Stimulated activated CD4-positive, alpha-beta T cell treated with anti-CD3 and anti-CD28 coated beads, Interleukin-4, amount 100 ng/mL, for 4 hours (primary cell): ENCODE measurements around the gene GUCA1A.
"Not testable (repeated sequence)": the region's sequence is repeated elsewhere in the genome, so short reads cannot be mapped to it uniquely, and the experiment has no call there.

Experiments used
- DNase-seq, 2 experiments: peaks; one replicate each; pipeline ENCODE4 v3.0.0-alpha.2; 2020

Gene GUCA1A

GRCh38 chr6:42177514-42178364 is 4.6 kb downstream of the GUCA1A start:
- peak in 1 of 2 experiments; percentile 5 for DNase-seq

DNA sequence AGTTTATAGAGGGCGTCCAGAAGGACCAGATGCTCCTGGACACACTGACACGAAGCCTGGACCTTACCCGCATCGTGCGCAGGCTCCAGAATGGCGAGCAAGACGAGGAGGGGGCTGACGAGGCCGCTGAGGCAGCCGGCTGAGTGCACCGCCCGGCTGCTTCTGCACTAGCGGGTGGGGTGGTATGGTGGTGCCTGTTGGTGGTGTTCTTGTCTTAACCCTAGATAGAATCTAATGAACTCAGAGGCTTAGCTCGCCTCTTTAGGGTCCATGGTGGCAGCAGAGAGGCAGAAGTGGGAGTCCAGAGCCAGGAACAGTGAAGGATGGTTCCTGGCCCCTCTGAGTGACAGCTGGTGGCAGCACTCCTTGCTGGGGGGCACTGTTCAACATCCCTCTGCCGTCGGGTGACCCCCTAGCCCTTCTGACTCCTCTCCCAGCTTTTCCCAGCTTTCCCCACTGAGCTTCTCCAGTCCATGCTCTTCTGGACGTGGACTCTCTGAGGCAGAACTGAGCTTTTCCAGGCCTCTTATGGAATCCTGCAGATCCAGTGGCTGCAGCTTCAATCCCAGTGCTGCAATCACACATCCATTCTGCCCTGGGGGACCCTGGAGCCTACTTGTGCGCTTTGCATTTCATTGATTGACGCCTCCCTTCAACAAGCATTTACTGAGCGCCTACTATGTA is 6.2 kb downstream of the GUCA1A start:
- DNase-seq = no peak

- peak in 1 of 2 experiments; percentile 8 for DNase-seq
These were observed 6.8 kb downstream of the GUCA1A start for GRCh38 chr6:42179945-42180313.

DNA sequence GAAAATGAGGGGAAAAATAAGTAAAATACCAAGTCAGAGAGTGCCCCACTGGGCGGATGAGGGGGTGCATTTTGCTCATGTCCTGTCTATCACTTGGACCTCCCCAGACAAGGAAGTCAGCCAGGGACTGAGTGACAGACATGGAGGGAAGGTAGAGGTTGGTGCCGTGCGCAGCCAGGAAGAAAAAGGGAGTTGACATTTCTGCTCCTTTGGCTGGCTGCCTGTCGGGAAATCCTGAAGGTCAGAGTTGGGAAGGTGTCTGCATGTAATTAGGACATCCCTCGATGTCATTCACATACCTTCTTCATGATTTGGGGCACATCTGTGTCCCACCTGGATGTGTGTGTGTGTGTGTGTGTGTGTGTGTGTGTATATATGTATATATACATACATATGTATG is 8.9 kb downstream of the GUCA1A start:
- DNase-seq = no peak

GRCh38 chr6:42184475-42184874 is 11.3 kb downstream of the GUCA1A start:
- no peak for DNase-seq

DNA sequence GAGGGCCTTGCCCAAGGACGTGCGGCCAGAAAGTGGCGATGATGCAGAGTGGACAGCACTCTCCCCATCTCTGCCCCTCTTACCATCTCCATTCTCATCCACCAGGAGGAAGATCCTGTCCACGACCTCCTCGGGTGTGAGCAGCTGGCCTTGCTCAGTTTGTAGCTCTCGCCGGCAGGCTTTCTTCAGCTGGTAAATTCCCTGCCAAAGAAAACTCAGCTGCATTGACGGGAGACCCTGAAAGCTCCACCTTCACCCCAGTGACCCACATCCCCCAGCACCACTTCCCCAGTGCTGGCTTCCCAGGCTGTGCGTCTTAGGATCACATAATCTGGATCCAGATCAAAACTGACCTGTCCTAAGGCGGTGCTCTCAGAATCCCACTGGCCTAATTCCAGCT is 12.4 kb downstream of the GUCA1A start:
- DNase-seq = no peak

GRCh38 chr6:42188406-42188805 is 15.2 kb downstream of the GUCA1A start:
- DNase-seq = no peak

GRCh38 chr6:42190554-42191183 is 17.5 kb downstream of the GUCA1A start:
- DNase-seq = no peak

DNA sequence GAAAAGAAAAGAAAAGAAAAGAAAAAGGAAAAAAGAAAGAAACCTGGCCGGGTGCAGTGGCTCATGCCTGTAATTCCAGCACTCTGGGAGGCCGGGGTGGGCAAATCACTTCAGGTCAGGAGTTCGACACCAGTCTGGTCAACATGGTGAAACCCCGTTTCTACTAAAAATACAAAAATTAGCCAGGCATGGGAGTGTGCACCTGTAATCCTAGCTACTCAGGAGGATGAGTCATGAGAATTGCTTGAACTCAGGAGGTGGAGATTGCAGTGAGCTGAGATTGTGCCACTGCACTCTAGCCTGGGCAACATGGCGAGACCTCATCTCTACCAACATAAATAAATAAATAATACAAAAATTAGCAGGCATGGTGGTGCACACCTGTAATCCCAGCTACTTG is 19.2 kb downstream of the GUCA1A start:
- not testable (repeated sequence) for DNase-seq

DNA sequence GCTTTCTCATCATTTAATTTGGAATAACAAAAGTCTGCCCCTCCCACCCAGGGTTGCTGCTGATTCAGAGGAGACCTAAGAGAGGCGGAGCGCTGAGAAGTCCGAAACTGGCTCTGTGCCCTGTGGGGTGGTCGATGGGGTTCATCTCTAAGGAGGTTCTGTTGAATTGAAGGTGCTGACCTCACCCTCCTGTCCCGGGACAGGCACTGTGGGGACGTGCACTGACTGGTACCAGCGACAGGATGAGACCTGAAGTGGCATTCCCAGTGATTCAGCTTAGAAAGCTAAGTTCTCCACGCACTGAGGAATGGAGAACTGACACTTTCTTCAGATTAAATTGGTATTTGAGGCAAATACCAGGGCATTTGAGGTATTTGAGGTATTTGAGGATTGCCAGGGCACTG is 20.3 kb downstream of the GUCA1A start:
- no peak for DNase-seq

DNA sequence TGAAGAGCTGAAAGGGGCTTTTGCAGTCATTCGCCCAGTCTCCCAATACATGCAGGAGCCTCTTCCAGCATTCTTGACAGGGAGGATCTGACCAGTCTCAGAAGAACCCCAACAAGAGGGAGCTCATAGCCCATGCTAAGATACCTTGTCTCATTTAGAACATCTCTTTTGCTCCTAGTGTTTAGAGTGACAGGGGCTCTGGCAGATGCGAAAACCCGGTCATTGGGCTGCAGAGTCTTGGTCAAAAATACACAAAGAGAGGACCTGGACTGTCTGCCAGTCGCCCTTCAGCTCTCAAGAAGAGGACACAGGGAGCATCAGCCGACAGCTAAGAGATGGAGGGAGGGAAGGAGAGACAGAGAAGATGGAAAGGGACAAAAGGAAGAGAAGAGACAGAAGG is 20.9 kb downstream of the GUCA1A start:
- no peak for DNase-seq

DNA sequence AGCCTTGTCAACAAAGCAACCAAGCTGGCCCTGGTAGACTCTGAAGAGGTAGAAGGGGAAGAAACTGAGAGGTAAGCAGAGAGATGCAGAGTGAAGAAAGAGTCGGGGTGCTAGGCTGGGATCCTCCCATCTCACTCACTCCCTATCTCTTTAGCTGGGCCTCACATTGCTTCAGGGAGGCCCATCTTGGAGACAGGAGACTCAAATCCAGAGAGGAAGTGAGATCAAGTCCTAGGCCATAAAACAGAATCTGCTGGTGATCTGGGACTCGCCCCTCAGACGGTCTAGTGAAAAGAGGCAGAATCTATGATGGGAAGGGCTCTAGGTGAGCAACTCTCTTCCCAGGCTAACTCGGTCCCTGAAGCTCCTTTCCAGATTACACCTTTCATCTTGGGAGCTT is 22.3 kb downstream of the GUCA1A start:
- DNase-seq = no peak

GRCh38 chr6:42197555-42198362 is 24.6 kb downstream of the GUCA1A start:
- DNase-seq = peak in 1 of 2 experiments; percentile 34

DNA sequence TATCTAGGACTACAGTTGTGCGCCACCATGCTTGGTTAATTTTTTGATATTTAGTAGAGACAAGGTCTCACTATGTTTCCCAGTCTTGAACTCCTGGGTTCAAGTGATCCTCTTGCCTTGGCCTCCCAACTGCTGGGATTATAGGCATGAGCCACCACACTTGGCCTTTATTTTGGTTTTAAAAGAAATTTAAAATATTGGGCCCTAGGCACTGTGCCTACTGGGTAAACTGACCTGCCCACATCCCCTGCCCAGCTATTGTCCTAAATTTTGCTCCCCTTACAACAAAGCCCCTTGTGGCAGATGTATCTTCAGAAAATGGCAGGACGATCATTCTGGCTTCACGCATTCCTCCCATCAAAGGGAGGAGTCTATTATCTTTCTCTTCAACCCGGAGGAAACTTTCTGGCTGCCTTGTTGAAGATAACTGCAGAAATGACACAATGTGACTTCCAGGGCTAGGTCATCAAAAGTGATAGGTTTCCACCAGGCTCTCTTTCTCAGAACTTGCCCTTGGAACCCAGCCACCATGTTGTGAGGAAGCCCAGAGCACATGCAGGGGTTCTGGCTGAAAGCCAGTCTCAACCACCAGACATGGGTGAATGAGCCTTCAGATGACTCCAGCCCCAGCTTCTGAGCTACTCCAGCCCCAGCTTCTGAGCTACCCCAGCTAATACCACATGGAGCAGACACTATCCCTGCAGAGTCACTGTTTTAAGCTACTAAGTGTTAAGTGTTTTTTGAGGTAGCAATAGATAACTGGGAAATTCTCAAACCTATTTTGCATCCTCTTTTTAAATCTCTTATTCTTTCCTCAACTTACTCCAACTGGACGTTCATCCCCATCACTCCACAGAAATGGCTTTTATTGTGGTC is 26.2 kb downstream of the GUCA1A start:
- no peak for DNase-seq

DNA sequence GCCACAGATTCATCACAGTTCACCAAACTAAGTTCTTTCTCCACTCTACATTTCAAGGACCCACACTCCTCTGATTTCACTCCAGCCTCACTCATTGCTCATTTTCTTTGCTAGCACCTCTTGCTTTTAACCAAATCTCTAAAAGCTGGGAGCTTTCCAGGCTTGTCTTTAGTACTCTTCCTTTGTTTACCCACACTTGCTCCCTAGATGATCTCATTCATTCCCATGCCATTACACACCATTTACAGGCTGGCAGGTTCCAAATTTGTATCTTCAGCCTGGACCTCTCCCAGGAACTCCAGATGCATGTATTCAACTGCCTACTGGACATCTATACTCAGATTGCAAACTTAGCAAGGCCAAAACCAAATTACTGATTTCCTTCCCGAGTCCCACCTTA is 26.9 kb downstream of the GUCA1A start:
- DNase-seq = no peak

DNA sequence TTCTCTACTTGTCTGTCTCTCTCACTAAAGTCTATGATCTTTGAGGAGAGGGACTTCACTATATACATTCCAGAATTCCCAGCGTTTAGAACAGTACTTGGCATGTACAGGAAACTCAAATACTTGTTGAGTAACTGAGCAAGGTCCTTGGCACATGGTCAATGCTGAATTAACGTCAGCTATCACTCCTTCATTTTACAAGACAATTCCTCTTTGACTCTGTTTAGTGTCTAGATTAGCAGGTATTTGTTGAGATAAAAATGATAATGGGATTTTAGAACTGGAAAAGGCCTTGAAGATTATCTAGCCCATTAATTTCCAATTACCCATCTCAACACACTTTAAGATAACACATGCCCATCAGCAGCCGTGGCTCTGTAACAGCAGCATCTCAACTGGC is 28.2 kb downstream of the GUCA1A start:
- DNase-seq = no peak

DNA sequence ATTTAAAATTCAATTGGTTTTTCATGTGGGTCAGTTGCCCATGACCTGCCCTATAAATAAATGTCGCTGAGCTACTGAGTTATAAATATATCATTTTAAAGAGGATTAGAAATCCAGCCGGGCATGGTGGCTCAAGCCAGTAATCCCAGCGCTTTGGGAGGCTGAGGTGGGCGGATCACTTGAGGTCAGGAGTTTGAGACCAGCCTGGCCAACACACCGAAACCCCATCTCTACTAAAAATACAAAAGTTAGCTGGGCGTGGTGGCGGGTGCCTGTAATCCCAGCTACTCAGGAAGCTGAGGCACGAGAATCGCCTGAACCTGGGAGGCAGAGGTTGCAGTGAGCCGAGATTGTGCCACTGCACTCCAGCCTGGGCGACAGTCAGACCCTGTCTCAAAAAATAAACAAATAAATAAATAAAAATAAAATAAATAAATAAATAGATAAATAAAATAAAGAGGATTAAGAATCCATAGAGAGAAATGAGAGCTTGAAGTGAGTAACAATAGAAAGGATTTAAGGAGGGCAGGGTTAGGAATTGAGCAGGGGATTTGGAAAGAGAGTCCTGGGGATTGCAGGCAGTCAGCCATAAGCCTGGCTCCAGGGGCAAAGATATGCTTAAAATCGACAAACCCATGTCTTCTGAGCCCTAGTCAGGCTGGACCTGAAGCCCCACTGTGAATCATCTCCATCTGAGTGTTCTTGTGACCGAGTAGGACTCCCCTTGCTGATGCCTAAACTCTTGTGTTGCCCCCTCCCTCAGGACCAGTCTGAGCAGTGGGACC is 29.2 kb downstream of the GUCA1A start:
- DNase-seq = not testable (repeated sequence)

- DNase-seq = no peak
These were observed 30.0 kb downstream of the GUCA1A start for GRCh38 chr6:42203183-42203582.

- no peak for DNase-seq
These were observed 31.7 kb downstream of the GUCA1A start for GRCh38 chr6:42204768-42205282.

DNA sequence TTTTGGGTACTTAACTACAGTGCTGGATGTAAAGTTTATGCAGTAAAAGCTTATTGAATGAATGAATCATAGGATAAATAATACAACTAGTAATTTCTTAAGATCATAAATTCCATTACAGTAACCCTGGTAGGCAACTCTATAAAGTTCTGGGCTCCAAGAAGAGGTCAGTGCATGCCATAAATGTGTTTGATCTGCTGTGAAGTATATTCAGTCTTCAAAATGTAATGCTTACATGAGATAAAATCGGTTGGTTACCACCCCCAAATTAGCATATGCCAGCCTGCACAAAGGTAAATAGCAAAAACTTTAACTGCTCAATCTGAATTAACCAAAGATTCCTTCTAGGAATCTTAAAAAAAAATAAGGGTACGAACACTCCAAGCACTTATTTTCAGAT is 34.4 kb downstream of the GUCA1A start:
- not testable (repeated sequence) for DNase-seq

DNA sequence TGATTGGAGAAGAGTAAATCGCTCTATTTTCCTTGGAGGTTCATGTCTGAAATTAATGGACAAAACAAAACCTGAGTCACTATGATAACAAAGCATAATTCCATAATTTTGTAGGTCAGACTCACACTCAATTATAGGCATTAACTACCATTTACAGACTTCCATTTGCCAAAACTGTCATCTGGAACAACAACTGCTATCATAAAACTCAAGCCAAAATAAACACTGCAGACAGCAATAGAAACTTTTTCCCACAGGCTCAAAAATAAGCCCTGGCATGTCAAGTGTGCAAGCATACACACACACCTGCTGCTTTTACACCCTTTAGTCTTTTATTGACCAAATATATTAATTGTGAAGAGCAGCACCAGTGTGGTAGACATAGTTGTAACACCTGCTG is 37.4 kb downstream of the GUCA1A start:
- DNase-seq = no peak
